GM10847 (cell line): ENCODE data around the gene SLC44A5.

Source experiments
- POLR2A ChIP-seq: IDR thresholded peaks from 2 replicates; pipeline ENCODE4 v1.6.1; 2011; ENCODE audit not compliant: insufficient read length; ENCODE audit errors: extremely low read depth

SLC44A5 gene

DNA sequence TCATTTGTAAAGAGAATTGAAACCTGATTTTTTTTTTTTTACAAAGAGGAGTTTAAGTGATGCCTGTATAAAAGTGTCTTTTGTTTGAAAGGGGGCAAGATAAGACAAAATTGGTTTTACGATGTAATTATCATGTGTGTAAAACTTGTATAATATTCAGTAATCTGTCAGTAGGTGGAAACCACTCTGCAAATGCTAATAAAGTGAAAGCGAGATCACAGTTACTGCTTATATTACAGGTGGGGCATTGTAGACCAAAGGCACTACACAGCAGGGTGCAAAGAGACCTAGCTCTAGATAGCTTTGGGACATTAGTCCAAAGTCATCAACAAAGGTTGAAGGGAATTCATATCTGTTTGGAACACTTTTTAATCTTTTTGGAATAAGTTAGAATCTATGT lies 302.5 kb downstream of the SLC44A5 start:
- no peak for TF ChIP-seq POLR2A

DNA sequence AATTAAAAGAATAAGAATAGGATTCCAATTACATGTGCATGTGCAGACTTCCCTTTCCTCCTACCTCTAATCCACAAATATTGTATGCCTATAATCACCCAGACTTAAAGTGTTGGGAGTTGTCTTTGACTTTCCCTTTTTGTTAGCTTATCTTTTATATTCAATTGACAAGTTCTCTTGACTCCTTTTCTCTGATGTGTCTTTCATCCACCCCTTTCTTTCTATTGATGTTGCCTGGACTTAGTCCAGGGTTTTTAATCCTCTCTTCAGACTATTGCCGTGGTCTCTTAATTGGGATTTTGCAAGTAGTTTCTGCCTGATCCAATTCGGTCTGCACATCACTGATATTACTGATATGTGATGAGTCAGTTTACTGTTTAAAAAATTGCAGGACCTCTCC lies 305.9 kb downstream of the SLC44A5 start:
- TF ChIP-seq POLR2A, result no peak

DNA sequence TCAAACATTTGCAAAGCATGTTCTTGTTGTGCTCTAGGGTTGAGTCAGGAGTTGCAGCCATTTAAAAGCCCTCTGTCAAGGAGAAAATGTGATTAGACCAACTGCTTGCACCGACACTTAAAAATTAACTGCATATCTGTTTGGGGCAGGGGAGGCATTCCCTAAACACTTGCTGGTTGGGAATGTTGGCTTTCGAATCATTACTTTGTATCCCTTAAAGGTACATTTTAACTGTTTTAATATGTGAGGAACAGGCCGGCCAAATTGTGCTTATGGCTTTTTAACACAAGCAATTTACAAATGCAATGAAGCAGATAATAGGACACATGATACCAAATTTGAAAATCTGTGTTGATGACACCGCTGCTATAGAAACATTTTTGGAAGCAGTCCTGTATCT lies 317.6 kb downstream of the SLC44A5 start:
- TF ChIP-seq POLR2A, result no peak

DNA sequence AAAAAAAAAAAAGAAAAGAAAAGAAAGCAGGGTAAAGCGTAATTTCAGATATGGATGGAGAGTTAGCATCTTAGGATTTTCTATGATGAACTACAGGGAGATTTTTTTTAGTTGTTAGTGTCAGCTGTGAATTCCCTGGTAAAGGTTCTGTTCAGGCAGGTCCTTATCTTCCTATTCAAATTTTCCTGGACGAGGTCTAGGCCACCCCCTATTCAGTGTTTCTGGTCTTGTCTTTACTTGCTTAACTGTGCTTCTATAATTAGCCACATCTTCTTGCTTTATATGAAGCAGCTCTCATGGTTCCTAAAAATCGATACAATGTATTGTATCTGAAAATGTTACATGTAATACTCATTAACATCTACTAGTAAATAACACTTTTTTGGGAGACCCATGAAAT lies 318.9 kb downstream of the SLC44A5 start:
- TF ChIP-seq POLR2A, result no peak

DNA sequence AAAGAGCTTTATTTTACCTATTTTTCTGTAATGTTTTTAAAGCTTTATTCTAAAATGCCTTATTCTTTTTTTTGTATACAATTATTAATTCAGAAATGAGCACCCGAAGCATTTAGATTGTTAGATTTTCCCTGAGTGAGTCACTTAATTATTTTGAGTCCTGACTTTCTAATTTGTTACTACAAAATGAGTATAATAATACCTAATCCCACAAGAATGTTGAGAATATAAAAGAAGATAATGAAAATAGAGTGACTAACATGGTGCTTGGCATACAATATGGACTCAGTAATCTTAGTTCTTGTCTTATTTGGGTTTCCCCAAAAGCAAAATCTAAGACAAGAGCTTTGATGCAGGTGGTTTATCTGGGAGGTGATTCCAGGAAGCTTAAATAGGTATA lies 334.5 kb downstream of the SLC44A5 start:
- TF ChIP-seq POLR2A, result no peak

DNA sequence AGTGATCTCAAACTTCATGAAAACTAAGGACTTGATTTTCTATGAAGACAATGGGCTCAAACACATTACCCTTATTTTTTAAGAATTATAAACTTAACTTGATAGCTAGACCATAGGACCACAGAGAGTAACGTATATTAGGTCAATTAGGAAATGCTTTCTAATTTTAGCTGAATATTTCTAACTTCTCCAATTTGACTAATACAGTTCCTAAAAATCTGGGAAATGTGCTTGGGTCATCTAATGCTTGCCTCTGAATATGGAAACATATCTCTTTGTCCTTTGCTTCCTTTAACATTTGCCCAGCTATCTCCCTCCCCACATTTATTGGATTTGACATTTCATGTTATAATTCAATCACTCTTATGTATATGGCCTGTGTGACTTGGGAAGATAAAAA lies 335.3 kb downstream of the SLC44A5 start:
- no peak for TF ChIP-seq POLR2A

DNA sequence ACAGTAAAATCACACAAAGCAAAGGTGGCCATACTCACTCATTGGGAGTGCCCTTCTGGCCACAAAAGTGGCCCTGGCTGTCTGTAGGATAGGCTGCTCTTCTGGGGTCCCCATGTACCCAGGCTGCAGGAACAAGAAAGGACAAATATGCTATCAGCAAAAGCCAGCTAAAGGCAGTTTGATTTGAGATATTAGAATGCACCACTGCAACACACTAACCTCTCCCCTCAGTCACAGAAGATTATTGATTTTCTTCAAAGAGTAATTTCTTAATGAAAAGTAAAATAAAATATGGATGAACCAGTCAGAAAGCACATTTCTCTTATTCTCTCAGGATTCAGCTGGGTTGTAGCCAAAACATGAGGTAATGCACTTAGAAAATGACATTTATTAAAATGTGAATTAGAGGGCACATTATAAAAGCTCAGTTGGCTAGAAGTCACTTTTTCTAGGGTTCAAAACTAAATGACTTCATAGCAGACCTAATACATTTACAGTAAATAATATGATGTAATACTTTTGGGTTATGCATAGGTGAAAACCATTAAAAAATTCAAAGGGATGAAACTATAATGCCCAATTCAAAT lies 335.9 kb downstream of the SLC44A5 start:
- TF ChIP-seq POLR2A, result no peak

DNA sequence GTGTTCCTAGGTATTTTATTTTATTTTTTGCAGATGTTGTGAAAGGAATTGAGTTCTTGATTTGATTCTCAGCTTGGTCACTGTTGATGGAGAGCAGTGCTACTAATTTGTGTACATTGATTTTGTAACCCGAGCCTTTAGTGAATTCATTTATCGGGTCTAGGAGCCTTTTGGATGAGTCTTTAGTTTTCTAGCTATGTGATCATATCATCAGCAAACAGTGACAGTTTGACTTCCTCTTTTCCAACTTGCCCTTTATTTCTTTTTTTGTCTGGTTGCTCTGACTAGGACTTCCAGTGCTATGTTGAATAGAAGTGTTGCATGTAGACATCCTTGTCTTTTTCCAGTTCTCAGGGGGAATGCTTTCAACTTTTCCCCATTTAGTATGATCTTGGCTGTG lies 337.8 kb downstream of the SLC44A5 start:
- no peak for TF ChIP-seq POLR2A

DNA sequence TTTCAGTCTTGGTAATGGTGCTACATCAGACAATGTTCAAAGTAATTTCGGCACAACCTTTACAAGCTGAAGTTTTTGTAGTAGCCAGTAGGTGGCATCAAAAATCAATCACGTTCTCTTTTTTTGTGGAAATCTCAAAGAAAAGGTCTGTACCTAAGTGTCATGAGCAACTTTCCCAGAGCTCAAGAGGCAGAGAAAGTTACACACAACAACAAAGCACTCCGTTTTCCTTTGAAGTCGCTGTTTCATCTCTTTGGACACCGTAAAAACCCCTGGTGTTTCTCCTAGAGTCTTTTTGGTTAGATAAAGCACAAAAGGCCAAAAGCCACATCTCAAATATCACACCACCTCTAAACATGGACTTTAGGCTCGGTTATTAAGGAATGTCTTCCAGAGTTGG lies 345.1 kb downstream of the SLC44A5 start:
- TF ChIP-seq POLR2A, result no peak

DNA sequence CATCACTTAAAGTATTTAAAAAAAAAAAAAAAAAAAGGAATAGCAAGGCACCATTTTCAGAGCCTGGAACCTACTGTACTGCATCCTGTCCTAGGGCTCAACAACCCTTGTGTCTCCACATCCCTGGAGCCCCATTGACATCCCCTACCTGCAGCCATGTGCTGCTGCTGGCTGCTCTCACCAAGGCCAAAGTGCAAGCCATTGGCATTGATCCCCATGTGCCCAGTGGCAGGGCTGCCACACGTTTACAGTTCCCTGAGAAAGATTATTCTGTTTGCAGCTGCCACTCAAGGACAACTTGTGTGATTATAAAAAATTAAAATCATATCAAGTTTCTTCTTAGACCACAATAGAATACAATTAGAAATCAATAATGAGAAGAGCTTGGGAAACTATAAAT lies 346.8 kb downstream of the SLC44A5 start:
- TF ChIP-seq POLR2A, result no peak

DNA sequence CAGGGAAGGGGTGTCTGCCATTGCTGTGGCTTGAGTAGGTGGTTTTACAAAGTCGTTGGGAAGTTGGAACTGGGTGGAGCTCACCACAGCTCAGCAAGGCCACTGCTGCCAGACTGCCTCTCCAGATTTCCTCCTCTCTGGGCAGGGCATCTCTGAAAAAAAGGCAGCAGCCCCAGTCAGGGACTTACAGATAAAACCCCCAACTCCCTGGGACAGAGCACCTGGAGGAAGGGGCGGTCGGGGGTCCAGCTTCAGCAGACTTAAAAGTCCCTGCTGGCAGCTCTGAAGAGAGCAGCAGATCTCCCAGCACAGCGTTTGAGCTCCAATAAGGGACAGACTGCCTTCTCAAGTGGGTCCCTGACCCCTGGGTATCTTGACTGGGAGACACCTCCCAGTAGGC lies 352.6 kb downstream of the SLC44A5 start:
- TF ChIP-seq POLR2A, result no peak

DNA sequence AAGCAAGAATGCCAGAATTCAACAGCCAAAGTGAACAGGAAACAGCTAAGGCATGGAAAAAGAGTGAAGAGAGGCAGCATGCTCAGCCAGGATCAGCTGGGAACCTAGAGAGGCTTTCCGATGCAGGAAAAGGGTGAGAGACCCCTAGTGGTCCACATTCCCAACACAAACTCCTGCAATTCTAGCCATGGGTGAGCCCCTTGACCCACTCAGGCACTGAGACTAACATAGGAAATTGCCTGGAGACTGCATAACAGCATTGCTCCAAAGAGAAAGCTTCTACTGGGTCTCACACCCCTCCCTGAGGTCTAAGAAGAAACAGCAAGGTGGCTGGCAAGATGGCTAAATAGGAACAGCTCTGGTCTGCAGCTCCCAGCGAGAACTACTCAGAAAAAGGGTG lies 353.5 kb downstream of the SLC44A5 start:
- no peak for TF ChIP-seq POLR2A

DNA sequence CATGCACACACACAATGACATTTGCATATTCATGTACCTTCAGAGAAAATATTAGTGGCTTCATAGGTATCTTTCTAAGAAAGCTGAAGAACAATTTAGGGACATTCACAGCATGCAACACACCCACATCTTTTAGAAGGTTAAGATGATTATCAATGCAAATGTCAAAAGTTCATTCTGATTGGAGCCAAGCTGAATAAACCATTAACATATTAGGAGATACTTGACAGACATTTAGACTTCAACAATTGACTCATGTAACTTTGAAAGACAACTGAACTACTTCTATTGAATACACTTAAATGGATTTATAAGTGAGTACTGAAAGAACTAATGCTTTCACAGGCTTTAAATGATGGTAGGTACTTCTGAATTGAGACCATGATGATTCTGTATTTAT lies 365.7 kb downstream of the SLC44A5 start:
- no peak for TF ChIP-seq POLR2A

DNA sequence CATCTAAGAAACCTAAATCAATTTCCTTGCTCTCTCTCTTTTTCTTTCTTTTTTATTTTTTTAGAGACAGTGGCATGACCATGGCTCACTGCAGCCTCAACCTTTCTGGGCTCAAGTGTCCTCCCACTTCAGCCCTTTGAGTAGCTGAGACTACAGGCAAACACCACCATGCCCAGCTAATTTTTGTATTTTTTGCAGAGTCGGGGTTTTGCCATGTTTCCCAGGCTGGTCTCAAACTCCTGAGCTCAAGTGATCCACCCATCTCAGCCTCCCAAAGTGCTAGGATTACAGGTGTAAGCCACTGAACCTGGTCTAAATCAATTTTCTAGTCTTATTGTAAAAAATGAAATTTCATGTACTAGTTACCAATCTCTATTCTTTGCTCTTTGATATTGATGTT lies 367.8 kb downstream of the SLC44A5 start:
- TF ChIP-seq POLR2A, result no peak

DNA sequence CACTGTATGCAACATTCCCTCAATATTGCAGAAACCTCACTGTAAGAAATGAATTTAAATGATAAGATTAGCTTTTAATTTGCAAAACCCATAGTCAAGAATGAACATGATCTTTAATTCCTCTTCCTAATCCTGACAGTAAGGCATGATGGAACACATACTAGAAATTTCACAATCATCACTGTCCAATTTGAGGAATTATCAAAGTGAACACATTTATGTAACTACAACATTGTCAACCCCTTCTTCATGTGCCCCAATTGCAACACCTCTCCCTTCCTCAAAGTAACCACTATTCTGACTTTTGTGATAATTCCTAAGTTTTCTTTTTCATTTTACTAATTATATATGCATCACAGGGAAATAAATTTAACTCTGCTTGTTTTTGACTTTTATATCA lies 373.6 kb downstream of the SLC44A5 start:
- no peak for TF ChIP-seq POLR2A

DNA sequence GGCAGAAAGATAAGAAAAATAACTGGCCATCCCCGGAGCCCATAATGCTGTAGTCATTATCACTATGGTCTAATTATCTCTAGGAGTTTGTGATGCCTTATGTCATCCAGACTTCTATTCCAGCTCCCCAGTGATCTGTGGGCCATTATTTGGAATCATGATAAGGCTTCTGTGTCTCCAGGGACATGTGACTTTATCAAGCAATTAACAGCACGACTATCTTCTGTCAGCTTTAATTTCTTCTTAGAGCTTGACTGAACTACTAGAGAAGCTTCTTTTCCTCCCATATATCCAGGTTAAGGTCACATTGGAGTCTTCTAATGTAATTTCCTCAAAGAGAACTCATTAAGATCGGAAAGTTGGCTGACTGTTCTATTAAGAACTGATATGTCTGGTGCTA lies 376.4 kb downstream of the SLC44A5 start:
- TF ChIP-seq POLR2A, result no peak

DNA sequence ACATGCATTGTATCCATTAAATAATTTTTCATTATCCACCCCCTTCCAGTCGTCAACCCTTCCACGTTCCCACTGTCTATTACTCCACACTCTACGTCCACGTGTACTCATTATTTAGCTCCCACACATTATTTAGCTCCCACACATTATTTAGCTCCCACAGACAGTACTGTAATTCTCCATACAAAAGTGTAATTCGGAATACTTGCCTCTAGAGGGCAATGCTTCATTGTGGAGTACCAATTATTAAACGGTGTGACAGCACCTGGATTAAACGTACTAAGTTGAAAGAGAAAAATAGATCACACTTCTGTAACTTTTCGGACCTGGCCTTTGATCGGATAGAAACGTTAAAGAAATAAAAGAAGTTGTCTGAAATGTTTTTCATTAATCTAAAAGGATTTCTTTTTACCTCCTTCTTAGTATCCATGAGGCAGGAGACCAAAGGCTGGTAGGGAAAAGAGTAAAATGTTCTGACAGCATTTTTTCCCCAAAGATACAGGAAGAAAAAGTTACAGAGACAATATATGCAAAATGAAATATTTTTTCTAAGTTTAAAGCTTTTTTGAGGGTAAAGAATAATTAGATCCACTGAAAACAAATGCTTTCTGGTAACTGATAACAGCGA lies 377.5 kb downstream of the SLC44A5 start:
- no peak for TF ChIP-seq POLR2A
